ENCODE data around the gene TESK1.
"Not testable (repeated sequence)": the region's sequence is repeated elsewhere in the genome, so short reads cannot be mapped to it uniquely, and the experiment has no call there.

TESK1 gene

DNA sequence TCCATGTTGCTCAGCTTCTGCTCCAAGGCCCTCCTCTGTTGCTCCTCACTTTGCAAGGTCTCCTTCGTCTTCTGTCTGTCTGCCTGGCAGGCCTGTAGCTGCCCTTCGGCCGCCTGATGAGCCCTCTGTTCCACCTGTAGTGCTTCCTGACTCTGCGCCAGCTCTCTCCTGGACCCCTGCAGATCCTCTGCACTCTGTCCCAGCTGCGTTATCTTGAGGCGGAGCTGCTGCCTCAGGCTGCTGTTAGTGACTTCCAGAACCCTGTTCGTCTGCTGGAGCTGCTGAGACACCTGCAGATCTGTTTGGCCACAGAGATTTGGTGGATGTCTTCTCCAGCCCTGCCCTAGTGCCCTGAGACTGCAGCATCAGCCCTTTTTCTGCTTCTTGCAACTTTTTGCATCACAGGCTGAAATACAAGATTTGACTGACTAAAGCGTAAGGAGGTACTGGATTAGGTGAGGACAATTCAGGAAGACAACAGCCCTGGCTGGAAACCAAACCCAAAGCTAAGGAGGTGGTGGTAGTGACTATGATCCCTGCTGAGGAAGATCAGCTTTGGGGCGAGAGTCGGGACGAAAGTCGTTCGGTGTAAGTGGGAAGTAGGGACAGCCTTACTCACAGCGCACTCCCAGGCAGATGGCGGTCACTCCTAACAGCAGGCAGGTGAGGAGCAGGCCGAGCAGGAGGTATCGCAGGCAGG, 11.1 kb downstream of the TESK1 start:
- no peak for DNase-seq

DNA sequence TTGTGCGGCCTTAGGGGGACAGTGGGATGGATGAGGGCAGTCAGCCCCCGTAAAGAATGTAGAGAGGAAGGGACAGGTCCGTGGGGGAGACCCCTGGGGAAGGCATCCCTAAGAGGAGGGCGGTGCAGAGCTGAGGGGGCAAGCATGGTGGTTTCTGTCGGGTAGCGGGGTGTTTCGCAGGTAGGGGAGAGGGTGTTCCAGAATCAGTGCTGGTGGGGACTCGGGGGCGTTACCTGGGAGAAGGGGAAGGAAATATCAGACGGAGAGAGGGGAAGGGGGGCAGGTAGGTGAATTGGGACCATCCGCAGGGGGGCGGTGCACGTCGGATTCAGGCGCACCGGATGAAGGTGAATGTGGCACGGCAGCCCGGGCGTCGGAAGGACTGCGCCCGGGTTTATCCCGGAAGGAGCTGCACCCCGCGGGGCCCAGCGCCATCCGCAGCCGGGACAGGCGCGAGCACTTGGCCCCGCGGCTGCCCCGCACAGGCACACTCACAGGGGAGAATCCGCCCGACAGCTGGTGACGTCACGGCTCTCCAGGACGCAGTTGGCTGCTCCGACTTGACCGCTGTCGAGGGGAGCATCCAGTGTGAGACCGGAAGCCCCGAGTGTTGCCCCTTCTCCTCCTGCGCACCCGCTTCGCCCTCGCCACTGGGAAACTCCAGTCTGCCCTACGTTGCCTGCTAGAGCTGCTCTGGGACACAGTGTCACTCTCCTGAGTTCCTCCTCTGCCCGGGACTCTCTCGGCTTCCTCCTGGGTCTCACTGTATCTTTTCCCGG, 11.8 kb downstream of the TESK1 start:
- peak in 4 of 14 donors; percentile 3 to 22 (median 14) for DNase-seq

DNA sequence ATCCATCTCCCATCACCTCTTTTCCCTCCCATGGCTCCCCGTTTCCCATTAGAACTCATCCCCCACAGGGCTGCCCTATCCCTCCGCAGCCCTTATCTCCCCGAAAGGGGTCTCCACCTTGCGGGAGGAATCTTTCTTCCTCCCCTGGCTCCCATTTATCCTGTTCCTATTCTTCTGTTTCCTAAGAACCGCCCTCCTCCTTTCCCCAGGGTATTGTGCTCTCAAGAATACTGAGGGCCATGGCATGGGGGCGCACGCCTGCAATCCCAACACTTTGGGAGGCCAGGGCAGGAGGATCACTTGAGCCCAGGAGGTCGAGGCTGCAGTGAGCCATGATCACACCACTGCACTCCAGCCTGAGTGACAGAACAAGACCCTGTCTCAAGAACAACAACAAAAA, 12.5 kb downstream of the TESK1 start:
- DNase-seq, result no peak

DNA sequence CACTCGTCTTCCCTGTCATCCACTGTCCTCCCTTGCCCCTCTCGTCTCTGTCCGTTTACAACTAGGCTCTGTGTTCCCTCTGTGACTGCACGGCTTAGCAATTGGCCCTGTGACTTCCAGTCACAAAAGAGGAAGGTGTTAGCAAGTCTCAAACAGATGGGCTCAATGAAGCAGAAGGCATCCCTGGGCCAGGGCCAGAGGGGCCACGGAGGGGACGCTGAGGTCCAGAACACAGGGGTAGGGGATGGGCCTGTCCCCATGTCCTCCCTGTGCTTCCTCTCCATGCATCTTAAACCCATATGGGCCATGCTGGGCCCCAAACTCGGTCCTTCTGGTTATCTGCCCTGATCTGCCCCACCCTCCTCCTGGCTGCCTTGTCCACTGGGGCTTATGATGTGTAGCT, 13.3 kb downstream of the TESK1 start, which contains the start of gene CD72:
Gene CD72, minus strand, starts transcription at position 89 of the 403 bp plus-strand sequence. CDS start 110 bp downstream, outside the sequence.
- peak in 2 of 14 donors; percentile 10 to 68 for DNase-seq

DNA sequence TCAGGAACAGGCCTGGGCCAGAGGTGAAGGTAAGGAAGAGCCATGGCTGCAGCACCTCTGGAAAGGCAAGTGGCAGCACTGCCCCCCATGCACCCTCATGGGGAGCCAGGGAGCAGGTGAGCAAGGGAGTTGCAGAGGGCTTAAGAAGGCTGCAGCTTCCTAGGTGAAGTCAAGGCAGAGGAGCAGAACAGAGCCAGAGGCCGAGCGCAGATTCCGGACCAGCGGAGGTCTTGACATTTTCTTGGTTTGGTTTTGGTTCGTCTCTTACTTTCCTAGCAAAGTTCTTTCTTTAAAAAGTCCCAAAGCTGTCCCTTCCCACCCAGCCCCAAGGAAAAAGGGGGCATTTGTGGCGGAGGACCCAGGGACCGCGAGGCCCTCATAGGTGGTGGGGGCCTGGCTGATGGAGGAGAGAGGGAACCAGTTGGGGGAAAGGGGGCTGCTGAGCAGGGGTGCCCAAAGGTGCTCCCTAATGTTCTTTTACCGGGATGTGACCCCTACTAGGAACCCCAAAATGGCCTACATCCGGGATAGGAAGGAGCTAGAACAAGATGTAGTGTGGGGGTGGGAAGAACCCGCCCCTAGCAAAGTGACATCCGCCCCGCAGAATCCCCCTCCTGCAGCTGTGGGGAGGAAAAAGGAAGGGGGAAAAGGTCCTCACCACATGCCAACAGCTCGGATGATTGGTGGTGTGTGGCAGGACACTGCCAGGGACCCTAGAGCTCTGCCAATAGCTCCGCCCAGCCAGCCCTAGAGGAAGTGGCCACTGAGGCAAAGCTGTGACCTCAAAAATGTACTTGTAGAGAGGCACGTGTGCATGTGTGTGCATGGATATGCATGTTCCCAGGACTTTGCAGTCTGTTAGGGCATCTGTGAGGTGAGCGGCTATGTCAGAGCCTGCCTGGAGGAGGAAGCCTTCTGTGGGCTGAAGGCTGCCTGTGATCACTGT, 14.1 kb downstream of the TESK1 start:
- DNase-seq, result no peak

DNA sequence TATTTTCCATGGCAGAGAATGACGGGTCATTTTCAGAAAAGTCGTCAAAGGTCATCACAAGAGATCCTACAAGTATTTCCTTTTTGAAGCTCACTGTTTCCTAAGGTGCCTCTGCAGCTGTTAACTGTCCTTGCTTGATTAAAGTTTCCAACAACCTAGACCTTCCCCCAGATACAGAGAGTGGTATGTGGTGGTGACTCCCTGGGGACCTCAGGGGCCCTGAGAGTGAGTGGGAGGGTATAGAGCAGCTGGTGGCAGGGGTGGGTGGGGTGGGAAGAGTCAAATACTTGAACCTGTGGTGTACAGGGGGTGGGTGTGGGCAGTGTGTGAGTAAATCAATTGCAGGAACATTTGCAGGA, 14.7 kb downstream of the TESK1 start:
- DNase-seq, result no peak

DNA sequence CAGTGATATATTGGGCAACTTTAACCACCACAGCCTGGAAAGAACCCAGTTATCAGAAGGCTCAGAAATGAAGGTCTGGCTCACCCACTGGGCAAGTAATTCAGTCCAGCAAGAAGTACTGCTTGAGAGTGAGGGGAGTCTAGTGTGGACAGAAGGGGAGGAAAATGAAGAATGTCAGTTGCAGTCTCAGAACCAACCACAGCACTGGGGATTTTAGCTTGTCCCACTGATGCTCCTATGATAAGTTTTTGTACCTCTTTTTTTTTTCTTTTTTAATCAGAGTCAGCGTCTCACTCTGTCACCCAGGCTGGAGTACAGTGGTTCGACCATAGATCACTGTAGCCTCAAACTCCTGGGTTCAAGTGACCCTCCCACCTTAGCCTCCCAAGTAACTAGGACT, 22.5 kb downstream of the TESK1 start:
- DNase-seq, result no peak

DNA sequence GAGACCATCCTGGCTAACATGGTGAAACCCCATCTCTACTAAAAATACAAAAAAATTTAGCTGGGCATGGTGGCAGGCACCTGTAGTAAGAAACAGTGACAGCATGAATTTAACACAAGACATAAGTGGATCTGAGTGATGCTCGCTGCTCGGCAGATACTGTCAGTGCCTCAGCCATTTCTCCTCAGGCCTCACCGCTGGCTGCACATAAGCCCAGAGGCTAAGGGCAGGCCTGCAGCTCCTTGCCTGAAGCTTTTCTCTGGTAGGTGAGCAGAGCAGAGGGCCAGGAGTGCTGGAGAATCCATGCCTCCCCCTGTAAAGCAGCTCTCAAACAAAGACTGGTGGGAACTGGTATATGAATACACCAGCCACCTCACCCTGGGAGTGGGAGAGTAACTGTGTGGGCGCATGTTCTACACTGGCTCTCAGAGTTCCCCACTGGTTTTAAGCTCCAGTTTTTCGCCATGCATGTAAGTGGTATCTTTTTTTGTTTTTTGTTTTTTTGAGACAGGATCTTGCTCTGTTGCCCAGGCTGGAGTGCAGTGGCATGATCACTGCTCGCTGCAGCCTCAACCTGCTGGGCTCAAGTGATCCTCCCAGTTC, 23.4 kb downstream of the TESK1 start:
- DNase-seq, result no peak

DNA sequence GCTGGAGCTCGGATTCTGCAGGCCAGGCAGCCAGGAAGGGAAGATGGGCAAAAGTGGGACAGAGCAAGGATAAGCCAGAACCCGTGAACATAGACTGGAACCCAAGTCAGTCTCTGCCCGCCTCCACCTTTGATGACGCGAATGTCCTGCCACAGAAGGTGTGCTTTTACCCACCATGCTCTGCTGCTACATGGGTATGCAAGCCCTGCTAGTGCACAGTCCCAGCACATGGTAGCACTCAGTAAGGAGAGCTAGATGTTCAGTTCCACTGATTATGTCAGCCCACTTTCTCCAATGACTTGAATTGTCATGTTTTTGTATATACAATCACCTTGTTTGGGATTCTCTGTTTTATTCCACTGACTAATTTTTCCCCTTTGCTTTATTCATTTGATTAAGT, 24.5 kb downstream of the TESK1 start:
- no peak for DNase-seq

DNA sequence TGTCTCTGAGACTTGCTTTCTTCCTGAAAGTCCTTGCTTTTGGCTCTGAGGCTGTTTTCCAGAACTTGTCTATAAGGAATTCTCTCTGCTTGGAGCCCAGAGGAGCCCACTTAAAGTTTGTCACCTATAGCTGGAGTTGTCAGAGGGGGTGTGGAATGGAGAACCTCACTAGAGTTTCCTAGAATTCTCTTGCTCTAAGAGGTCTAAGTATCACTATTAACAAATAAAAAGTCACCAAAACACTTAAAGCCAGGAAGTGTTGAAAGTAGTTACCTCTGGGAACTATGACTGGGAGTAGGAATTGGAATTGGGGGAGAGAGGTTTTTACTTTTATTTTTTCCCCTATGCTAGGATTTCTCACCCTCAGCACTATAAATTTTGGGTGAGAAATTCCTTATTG, 30.7 kb downstream of the TESK1 start:
- no peak for DNase-seq

DNA sequence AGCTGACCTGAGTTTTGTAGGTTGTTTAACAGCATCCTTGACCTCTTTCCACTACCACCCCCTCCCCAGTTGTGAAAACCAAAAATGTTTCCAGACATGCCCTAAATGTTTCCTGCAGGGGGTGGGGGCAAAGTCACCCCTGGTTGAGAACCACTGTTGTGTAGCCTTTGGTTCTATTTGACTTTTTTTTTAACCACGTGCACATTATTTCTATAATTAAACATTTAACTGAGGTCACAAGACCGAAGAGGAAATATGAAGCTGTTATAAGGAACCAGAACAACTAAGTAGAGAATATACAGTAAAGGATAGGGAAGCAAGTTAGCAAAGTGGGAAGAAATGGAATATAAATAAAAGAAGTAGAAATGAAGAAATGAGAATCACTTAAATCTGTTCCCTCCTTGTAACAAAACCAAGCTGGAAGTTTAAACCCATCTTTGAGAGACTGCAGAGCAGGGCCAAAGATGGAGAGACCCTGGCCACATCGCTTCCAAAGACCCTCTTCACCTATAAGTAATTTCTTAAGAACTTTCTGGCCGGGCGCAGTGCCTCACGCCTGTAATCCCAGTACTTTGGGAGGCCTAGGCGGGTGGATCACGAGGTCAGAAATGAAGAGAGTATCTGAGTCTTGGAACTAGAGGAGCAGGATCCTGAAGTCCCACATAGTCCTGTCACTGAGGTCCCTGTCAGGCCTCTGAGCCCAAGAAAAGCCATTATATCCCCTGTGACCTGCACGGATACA, 31.2 kb downstream of the TESK1 start:
- no peak for DNase-seq

DNA sequence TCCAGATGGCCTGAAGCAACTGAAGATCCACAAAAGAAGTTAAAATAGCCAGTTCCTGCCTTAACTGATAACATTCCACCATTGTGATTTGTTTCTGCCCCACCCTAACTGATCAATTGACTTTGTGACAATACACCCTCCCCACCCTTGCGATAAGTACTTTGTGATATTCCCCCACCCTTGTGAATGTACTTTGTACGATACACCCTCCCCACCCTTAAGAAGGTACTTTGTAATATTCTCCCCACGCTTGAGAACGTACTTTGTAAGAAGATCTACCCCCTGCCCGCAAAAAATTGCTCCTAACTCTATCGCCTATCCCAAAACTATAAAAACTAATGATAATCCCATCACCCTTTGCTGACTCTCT, 31.8 kb downstream of the TESK1 start:
- DNase-seq, result not testable (repeated sequence)

DNA sequence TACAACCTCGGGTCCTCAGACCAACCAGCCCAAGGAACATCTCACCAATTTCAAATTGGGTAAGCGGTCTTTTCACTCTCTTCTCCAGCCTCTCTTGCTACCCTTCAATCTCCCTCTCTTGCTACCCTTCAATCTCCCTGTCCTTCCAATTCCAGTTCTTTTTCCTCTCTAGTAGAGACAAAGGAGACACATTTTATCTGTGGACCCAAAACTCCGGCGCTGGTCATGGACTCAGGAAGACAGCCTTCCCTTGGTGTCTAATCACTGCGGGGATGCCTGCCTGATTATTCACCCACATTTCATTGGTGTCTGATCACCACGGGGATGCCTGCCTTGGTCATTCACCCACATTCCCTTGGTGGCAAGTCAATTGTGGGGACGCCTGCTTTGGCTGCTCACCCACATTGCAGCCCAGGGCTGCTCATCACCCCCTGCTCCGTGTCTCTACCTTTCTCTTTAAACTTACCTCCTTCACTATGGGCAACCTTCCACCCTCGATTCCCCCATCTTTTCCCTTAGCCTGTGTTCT, 32.4 kb downstream of the TESK1 start:
- not testable (repeated sequence) for DNase-seq

DNA sequence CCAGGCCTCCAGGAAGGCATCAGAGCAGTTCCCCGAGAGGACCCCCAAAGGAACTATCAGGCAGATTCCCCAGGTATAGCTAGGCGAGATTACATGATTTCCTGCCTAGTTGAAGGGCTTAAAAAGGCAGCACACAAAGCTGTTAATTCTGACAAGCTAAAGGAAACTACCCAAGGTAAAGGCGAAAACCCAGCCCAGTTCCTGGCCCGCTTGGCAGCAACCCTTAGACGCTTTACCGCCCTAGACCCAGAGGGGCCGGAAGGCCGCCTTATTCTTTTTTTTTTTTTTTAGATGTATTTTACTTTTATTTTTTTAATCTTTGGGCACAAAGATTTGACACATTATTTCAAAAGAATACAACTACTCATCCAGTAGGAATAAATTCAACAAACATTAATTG, 33.7 kb downstream of the TESK1 start:
- DNase-seq, result not testable (repeated sequence)

DNA sequence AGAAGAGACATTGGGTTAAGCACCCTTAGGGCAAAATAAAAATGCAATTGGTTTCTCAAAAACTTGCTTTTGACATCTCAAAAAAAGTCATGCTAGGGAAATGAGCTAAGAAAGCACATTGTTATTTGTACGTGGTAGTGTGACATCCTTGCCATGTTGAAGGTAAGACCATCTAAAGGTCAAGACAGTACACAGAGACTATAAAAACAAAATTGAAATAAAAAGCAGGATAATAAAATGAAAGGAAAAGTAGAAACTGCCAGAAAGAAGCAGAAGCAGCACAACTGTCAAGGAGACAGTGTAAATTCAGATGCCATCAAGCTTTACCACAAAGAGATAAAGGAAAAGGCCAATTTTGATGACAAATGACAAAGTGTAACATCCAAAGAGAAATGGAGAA, 34.2 kb downstream of the TESK1 start:
- not testable (repeated sequence) for DNase-seq

DNA sequence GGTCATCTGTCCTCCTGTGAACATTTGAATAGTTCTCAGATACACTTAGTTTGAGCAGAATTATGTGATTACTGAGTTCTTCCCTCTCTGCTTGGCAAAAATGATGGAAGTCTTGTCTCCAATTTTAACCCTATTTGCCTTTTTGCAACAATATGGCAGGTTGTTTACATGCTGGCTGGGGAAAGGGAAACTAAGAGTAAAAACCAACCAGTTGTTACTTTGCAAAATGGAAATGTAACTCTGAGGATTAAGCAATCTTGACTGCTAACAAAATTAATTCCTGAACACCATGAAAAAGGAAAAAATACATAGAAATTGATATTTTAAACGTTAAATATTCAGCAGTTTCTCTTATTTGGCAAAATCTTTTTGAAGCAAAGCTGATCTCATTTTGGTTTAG, 34.6 kb downstream of the TESK1 start:
- DNase-seq, result no peak

DNA sequence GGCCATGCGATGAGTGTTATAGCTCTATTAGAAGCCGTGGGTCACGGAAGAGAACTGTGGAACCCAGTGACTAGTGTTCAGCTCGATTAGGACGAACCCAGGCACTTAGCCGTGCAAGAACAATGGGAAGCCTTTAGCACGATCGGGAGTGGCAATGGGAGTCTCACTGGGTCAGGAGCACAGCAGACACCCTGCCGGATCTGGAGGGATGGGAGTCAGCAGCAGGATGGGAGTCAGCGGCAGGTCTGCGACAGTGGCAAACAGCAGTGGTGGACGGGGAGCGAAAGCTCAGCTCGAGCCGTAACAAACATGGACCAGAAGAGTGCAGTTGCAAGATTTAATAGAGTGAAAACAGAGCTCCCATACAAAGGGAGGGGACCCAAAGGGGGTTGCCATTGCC, 35.4 kb downstream of the TESK1 start:
- not testable (repeated sequence) for DNase-seq

DNA sequence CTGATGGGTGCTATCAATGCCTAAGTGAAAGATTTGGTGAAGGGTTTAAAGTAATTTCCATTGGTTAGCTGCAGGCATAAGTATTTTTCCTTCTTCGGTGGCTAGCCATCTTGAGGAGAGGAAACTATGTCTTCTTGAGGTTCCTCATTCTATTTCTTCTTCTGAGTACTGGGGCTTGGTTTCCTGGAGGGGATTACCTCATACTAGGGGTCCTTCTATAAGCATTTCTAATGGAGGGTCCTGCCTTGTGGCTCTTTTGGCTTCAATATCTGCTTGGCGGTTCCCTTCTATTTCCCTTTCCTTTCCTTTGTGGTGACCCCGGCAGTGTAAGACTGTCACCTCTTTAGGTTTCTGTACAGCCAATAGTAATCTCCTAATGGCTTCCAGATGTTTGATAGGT, 36.4 kb downstream of the TESK1 start:
- DNase-seq, result not testable (repeated sequence)

DNA sequence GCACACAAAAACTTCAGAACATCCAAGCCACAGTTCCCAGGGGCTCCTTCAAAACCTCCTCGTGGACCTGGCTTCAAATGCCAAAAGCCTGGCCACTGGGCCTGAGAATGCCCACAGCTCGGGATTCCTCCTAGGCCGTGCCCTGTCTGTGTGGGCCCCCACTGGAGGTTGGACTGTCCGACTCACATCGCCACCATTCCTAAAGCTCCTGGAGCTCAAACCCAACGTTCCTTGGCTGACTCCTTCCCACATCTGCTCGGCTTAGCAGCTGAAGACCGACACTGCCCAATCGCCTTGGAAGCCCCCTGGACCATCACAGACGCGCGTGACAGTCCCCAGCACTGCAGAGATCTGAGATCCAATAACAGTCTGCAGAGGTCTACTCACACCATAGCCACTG, 38.0 kb downstream of the TESK1 start:
- DNase-seq, result no peak

DNA sequence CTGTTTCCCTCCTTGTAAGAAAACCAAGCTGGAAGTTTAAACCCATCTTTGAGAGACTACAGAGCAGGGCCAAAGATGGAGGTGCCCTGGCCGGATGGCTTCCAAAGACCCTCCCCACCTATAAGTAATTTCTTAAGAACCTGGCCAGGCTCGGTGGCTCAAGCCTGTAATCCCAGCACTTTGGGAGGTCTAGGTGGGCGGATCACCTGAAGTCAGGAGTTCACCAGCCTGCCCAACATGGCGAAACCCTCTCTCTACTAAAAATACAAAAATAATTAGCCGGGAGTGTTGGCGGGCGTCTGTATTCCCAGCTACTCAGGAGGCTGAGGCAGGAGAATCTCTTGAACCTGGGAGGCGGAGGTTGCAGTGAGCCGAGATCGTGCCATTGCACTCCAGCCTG, 40.7 kb downstream of the TESK1 start:
- DNase-seq, result not testable (repeated sequence)

DNA sequence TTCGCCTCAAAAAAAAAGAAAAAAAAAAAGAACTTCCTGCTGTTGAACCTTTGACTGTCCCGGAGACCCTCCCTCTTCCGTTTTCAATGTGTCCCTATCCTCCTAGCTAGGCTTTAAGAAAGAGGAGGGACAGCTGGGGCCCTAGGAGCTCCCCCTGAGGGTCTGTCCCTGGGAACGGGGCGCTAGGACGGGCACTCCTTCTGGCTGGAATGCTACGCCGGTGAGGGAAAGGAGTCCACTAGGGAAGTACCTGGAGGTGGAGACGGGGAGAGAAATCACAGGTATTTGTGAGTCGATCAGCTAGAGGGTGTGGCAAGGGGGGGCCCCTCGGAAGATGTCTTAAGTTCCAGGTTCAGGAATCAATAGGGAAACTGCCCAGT, 41.1 kb downstream of the TESK1 start:
- DNase-seq, result peak in 3 of 14 donors; percentile 14 to 58 (median 49)
